WTC11 (cell line): ENCODE measurements around the gene GNMT. TPM values are rescaled to one million over a fixed set of nuclear protein-coding genes. Genes with fewer than 3 reads are reported as not detected.

Source experiments
- ATAC-seq: fragments of 200-7000 bp; cut with Tn5 transposase; 2 replicates; pipeline ENCODE4 v1.10.0; 2021; ENCODE audit warnings: mild to moderate bottlenecking, moderate library complexity
- CTCF ChIA-PET: fragments of 300-600 bp; sonication (Branson Sonifier 250); formaldehyde crosslinking; loops from one replicate; lab custom pipeline; 2021; ENCODE audit warnings: antibody characterized with exemption; lab: Charles Lee
- POLR2A ChIA-PET: fragments of 350-600 bp; sonication (Branson Sonifier 250); formaldehyde crosslinking; loops from one replicate; lab custom pipeline; 2021; ENCODE audit warnings: antibody characterized with exemption; lab: Charles Lee
- DNase-seq: peaks from one replicate; pipeline ENCODE4 v3.0.0; 2021; ENCODE audit warnings: low spot score
- H3K27ac Mint-ChIP-seq: 2 replicates; pipeline ENCODE4 v1.8.0; 2021; ENCODE audit warnings: mixed read lengths
- H3K27me3 Mint-ChIP-seq: 2 replicates; pipeline ENCODE4 v1.8.0; 2021; ENCODE audit warnings: low read depth, mild to moderate bottlenecking, moderate library complexity, mixed read lengths
- H3K36me3 Mint-ChIP-seq: 2 replicates; pipeline ENCODE4 v1.8.0; 2021; ENCODE audit warnings: mixed read lengths
- H3K4me1 Mint-ChIP-seq: 2 replicates; pipeline ENCODE4 v1.8.0; 2022; ENCODE audit warnings: mixed read lengths
- H3K4me3 Mint-ChIP-seq: 2 replicates; pipeline ENCODE4 v1.8.0; 2021; ENCODE audit warnings: mild to moderate bottlenecking, moderate library complexity, mixed read lengths
- H3K9me3 Mint-ChIP-seq: 2 replicates; pipeline ENCODE4 v1.8.0; 2021; ENCODE audit warnings: mixed read lengths
- GABPB1 ChIP-seq: sonication (generic); formaldehyde crosslinking; IDR thresholded peaks from 2 replicates; pipeline ENCODE4 v1.8.1; 2023; ENCODE audit warnings: mild to moderate bottlenecking, missing genetic modification reagents
- MYBL2 ChIP-seq: sonication (generic); formaldehyde crosslinking; IDR thresholded peaks from 2 replicates; pipeline ENCODE4 v1.8.1; 2023; ENCODE audit warnings: mild to moderate bottlenecking, moderate library complexity, missing genetic modification reagents
- NFATC4 ChIP-seq: fragments of 250-450 bp; sonication (Bioruptor Pico); IDR thresholded peaks from 2 replicates; pipeline ENCODE4 v1.9.0; 2021; ENCODE audit warnings: mild to moderate bottlenecking
- NFE2L1 ChIP-seq: sonication (generic); formaldehyde crosslinking; IDR thresholded peaks from 2 replicates; pipeline ENCODE4 v1.8.1; 2023; ENCODE audit warnings: missing genetic modification reagents
- NR2C2 ChIP-seq: sonication (generic); formaldehyde crosslinking; IDR thresholded peaks from 2 replicates; pipeline ENCODE4 v1.8.0; 2022; ENCODE audit warnings: mild to moderate bottlenecking, missing genetic modification reagents
- PRRX2 ChIP-seq: fragments of 250-450 bp; sonication (Bioruptor Pico); IDR thresholded peaks from 2 replicates; pipeline ENCODE4 v1.8.0; 2021; ENCODE audit warnings: mild to moderate bottlenecking
- RORB ChIP-seq: fragments of 250-450 bp; sonication (Bioruptor Pico); IDR thresholded peaks from 2 replicates; pipeline ENCODE4 v1.9.0; 2021; ENCODE audit warnings: mild to moderate bottlenecking
- ZNF138 ChIP-seq: sonication (generic); formaldehyde crosslinking; conservative IDR thresholded peaks from 2 replicates; pipeline ENCODE4 v1.8.1; 2022; ENCODE audit warnings: mild to moderate bottlenecking, moderate library complexity, missing genetic modification reagents
- total RNA-seq: library from RNA; stranded (reverse); gene quantifications from 3 replicates; pipeline ENCODE4 v1.2.3, GENCODE V29; 2021
- TF ChIP-seq, protein P1 (sequence below): sonication (generic); formaldehyde crosslinking; IDR thresholded peaks from 2 replicates; pipeline ENCODE4 v1.8.0; 2022; ENCODE audit warnings: missing genetic modification reagents
- TF ChIP-seq, protein P2 (sequence below): sonication (generic); formaldehyde crosslinking; IDR thresholded peaks from 2 replicates; pipeline ENCODE4 v1.8.1; 2023; ENCODE audit warnings: mild to moderate bottlenecking, missing genetic modification reagents
- TF ChIP-seq, protein P3 (sequence below): fragments of 250-450 bp; sonication (Bioruptor Pico); IDR thresholded peaks from 2 replicates; pipeline ENCODE4 v1.9.0; 2021; ENCODE audit warnings: mild to moderate bottlenecking, borderline replicate concordance
- TF ChIP-seq, protein P4 (sequence below): sonication (generic); formaldehyde crosslinking; IDR thresholded peaks from 2 replicates; pipeline ENCODE4 v1.8.1; 2022; ENCODE audit warnings: missing genetic modification reagents, borderline replicate concordance
- TF ChIP-seq, protein P5 (sequence below): sonication (generic); formaldehyde crosslinking; IDR thresholded peaks from 2 replicates; pipeline ENCODE4 v1.8.1; 2022; ENCODE audit warnings: mild to moderate bottlenecking, missing genetic modification reagents, moderate library complexity, borderline replicate concordance
- TF ChIP-seq, protein P6 (sequence below): sonication (generic); formaldehyde crosslinking; IDR thresholded peaks from 2 replicates; pipeline ENCODE4 v1.8.1; 2022; ENCODE audit warnings: mild to moderate bottlenecking, moderate library complexity, missing genetic modification reagents
- TF ChIP-seq, protein P7 (sequence below): fragments of 250-450 bp; sonication (Bioruptor Pico); IDR thresholded peaks from 2 replicates; pipeline ENCODE4 v2.1.2; 2022; ENCODE audit warnings: mild to moderate bottlenecking, moderate library complexity
- TF ChIP-seq, protein P8 (sequence below): fragments of 250-450 bp; sonication (Bioruptor Pico); IDR thresholded peaks from 2 replicates; pipeline ENCODE4 v1.9.0; 2021; ENCODE audit warnings: moderate library complexity, mild to moderate bottlenecking, inconsistent platforms, borderline replicate concordance
- TF ChIP-seq, protein P9 (sequence below): sonication (generic); formaldehyde crosslinking; IDR thresholded peaks from 2 replicates; pipeline ENCODE4 v1.8.0; 2022; ENCODE audit warnings: mild to moderate bottlenecking, missing genetic modification reagents

The GNMT gene
- total RNA-seq, 1 experiment from 2014 or later = 2.0 TPM

DNA sequence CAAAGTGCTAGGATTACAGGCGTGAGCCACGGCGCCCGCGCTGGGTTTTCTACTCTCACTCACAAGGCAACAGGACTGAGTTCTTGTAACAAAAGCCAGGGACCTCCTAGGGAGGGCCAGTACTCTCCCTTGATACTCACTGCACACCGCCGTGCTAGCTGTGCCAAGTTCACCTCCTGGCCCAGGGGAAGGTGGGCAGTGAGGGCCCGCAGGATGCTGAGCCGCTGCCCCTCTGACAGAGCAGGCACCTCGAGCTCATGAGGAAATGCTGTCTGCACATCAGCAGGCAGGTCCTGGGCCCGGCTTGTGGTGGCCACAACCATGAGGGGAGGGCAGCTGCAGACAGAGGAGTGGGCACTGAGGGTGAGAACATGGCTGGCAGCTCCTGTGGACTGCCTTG, 6.7 kb downstream of the GNMT start (continued):
- TF ChIP-seq, protein P1, sequence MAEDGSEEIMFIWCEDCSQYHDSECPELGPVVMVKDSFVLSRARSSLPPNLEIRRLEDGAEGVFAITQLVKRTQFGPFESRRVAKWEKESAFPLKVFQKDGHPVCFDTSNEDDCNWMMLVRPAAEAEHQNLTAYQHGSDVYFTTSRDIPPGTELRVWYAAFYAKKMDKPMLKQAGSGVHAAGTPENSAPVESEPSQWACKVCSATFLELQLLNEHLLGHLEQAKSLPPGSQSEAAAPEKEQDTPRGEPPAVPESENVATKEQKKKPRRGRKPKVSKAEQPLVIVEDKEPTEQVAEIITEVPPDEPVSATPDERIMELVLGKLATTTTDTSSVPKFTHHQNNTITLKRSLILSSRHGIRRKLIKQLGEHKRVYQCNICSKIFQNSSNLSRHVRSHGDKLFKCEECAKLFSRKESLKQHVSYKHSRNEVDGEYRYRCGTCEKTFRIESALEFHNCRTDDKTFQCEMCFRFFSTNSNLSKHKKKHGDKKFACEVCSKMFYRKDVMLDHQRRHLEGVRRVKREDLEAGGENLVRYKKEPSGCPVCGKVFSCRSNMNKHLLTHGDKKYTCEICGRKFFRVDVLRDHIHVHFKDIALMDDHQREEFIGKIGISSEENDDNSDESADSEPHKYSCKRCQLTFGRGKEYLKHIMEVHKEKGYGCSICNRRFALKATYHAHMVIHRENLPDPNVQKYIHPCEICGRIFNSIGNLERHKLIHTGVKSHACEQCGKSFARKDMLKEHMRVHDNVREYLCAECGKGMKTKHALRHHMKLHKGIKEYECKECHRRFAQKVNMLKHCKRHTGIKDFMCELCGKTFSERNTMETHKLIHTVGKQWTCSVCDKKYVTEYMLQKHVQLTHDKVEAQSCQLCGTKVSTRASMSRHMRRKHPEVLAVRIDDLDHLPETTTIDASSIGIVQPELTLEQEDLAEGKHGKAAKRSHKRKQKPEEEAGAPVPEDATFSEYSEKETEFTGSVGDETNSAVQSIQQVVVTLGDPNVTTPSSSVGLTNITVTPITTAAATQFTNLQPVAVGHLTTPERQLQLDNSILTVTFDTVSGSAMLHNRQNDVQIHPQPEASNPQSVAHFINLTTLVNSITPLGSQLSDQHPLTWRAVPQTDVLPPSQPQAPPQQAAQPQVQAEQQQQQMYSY (CRISPR knock-in tag) = no peak
- no peak for TF ChIP-seq RORB (CRISPR knock-in tag)
- TF ChIP-seq GABPB1 = no peak
- TF ChIP-seq, protein P2, sequence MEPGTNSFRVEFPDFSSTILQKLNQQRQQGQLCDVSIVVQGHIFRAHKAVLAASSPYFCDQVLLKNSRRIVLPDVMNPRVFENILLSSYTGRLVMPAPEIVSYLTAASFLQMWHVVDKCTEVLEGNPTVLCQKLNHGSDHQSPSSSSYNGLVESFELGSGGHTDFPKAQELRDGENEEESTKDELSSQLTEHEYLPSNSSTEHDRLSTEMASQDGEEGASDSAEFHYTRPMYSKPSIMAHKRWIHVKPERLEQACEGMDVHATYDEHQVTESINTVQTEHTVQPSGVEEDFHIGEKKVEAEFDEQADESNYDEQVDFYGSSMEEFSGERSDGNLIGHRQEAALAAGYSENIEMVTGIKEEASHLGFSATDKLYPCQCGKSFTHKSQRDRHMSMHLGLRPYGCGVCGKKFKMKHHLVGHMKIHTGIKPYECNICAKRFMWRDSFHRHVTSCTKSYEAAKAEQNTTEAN (CRISPR knock-in tag) = no peak
- no peak for TF ChIP-seq NFATC4 (CRISPR knock-in tag)
- TF ChIP-seq, protein P3, sequence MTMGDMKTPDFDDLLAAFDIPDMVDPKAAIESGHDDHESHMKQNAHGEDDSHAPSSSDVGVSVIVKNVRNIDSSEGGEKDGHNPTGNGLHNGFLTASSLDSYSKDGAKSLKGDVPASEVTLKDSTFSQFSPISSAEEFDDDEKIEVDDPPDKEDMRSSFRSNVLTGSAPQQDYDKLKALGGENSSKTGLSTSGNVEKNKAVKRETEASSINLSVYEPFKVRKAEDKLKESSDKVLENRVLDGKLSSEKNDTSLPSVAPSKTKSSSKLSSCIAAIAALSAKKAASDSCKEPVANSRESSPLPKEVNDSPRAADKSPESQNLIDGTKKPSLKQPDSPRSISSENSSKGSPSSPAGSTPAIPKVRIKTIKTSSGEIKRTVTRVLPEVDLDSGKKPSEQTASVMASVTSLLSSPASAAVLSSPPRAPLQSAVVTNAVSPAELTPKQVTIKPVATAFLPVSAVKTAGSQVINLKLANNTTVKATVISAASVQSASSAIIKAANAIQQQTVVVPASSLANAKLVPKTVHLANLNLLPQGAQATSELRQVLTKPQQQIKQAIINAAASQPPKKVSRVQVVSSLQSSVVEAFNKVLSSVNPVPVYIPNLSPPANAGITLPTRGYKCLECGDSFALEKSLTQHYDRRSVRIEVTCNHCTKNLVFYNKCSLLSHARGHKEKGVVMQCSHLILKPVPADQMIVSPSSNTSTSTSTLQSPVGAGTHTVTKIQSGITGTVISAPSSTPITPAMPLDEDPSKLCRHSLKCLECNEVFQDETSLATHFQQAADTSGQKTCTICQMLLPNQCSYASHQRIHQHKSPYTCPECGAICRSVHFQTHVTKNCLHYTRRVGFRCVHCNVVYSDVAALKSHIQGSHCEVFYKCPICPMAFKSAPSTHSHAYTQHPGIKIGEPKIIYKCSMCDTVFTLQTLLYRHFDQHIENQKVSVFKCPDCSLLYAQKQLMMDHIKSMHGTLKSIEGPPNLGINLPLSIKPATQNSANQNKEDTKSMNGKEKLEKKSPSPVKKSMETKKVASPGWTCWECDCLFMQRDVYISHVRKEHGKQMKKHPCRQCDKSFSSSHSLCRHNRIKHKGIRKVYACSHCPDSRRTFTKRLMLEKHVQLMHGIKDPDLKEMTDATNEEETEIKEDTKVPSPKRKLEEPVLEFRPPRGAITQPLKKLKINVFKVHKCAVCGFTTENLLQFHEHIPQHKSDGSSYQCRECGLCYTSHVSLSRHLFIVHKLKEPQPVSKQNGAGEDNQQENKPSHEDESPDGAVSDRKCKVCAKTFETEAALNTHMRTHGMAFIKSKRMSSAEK (CRISPR knock-in tag) = no peak
- TF ChIP-seq, protein P4, sequence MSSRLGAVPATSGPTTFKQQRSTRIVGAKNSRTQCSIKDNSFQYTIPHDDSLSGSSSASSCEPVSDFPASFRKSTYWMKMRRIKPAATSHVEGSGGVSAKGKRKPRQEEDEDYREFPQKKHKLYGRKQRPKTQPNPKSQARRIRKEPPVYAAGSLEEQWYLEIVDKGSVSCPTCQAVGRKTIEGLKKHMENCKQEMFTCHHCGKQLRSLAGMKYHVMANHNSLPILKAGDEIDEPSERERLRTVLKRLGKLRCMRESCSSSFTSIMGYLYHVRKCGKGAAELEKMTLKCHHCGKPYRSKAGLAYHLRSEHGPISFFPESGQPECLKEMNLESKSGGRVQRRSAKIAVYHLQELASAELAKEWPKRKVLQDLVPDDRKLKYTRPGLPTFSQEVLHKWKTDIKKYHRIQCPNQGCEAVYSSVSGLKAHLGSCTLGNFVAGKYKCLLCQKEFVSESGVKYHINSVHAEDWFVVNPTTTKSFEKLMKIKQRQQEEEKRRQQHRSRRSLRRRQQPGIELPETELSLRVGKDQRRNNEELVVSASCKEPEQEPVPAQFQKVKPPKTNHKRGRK (CRISPR knock-in tag) = no peak
- TF ChIP-seq, protein P5, sequence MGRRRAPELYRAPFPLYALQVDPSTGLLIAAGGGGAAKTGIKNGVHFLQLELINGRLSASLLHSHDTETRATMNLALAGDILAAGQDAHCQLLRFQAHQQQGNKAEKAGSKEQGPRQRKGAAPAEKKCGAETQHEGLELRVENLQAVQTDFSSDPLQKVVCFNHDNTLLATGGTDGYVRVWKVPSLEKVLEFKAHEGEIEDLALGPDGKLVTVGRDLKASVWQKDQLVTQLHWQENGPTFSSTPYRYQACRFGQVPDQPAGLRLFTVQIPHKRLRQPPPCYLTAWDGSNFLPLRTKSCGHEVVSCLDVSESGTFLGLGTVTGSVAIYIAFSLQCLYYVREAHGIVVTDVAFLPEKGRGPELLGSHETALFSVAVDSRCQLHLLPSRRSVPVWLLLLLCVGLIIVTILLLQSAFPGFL = no peak

DNA sequence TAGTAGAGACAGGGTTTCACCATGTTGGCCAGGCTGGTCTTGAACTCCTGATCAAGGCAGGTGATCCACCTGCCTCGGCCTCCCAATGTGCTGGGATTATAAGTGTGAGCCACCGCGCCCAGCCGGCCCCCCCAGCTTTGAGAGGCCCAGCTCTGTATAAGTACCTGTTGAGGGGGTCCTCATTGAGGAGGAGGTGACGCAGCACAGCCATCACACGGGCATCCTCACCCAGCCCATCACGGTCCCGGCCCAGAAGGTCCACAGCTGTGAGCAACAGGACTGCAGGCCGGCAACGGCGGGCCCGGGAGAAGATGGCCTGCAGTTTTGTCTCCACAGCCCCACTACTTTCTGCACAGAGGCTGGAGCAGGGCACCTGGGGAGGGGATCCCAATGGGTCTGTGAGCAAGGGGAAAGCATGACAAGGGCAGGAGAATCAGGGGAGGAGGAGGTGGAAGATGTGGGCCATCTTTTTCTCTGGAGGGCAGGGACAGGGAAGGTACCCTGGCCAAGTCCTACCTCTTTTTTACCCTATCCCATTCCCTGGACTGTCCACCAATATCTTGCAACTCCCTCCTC, 7.7 kb downstream of the GNMT start:
- H3K4me1 Mint-ChIP-seq = 0 out of 2 replicates have a peak, but pooled peaks cover 4% of the 10 kb centered on the region

More for the DNA sequence above, 7.7 kb downstream of the GNMT start:
- no peaks in the 10 kb centered on the region for H3K36me3 Mint-ChIP-seq
- H3K4me3 Mint-ChIP-seq = no peak overlapping the region
- H3K27ac Mint-ChIP-seq = no peak overlapping the region
- no peak for ATAC-seq
- H3K9me3 Mint-ChIP-seq = no peaks in the 10 kb centered on the region
- CTCF ChIA-PET = interaction anchor here (0.5 kb wide), 1 partner anchor 240 kb away, joined by 3 read pairs; no protein-coding TSS in a partner anchor
- no peaks in the 10 kb centered on the region for H3K27me3 Mint-ChIP-seq
- TF ChIP-seq, protein P6, sequence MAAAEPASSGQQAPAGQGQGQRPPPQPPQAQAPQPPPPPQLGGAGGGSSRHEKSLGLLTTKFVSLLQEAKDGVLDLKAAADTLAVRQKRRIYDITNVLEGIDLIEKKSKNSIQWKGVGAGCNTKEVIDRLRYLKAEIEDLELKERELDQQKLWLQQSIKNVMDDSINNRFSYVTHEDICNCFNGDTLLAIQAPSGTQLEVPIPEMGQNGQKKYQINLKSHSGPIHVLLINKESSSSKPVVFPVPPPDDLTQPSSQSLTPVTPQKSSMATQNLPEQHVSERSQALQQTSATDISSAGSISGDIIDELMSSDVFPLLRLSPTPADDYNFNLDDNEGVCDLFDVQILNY (CRISPR knock-in tag) = no peak
- no peak for TF ChIP-seq ZNF138
- TF ChIP-seq, protein P7, sequence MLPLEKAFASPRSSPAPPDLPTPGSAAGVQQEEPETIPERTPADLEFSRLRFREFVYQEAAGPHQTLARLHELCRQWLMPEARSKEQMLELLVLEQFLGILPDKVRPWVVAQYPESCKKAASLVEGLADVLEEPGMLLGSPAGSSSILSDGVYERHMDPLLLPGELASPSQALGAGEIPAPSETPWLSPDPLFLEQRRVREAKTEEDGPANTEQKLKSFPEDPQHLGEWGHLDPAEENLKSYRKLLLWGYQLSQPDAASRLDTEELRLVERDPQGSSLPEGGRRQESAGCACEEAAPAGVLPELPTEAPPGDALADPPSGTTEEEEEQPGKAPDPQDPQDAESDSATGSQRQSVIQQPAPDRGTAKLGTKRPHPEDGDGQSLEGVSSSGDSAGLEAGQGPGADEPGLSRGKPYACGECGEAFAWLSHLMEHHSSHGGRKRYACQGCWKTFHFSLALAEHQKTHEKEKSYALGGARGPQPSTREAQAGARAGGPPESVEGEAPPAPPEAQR (CRISPR knock-in tag) = no peak
- no peak for TF ChIP-seq NR2C2 (CRISPR knock-in tag)
- TF ChIP-seq PRRX2 (CRISPR knock-in tag) = no peak
- TF ChIP-seq, protein P8, sequence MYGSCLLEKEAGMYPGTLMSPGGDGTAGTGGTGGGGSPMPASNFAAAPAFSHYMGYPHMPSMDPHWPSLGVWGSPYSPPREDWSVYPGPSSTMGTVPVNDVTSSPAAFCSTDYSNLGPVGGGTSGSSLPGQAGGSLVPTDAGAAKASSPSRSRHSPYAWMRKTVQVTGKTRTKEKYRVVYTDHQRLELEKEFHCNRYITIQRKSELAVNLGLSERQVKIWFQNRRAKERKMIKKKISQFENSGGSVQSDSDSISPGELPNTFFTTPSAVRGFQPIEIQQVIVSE (CRISPR knock-in tag) = no peak
- no peak for TF ChIP-seq NFE2L1 (CRISPR knock-in tag)
- no peak for TF ChIP-seq MYBL2 (CRISPR knock-in tag)
- TF ChIP-seq, protein P9, sequence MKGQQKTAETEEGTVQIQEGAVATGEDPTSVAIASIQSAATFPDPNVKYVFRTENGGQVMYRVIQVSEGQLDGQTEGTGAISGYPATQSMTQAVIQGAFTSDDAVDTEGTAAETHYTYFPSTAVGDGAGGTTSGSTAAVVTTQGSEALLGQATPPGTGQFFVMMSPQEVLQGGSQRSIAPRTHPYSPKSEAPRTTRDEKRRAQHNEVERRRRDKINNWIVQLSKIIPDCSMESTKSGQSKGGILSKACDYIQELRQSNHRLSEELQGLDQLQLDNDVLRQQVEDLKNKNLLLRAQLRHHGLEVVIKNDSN (CRISPR knock-in tag) = no peak
- TF ChIP-seq, all 79 proteins: peak for 0
- POLR2A ChIA-PET = no interaction called here
- no peak for DNase-seq
